Ectodermal cell (in vitro differentiated cells): ENCODE measurements around the gene CA10.

ENCODE experiments used
- H3K27ac ChIP-seq: 2 replicates; pipeline ENCODE4 v1.7.0; 2013; ENCODE audit warnings: mild to moderate bottlenecking, low read depth, low read length; ENCODE audit not compliant: insufficient read depth, poor library complexity, severe bottlenecking
- H3K27me3 ChIP-seq: 2 replicates; pipeline ENCODE4 v1.7.0; 2013; ENCODE audit warnings: mild to moderate bottlenecking, low read length; ENCODE audit not compliant: insufficient read depth, control insufficient read depth, poor library complexity, severe bottlenecking
- H3K36me3 ChIP-seq: one replicate; pipeline ENCODE4 v1.7.0; 2013; ENCODE audit warnings: low read length; ENCODE audit not compliant: control insufficient read depth, insufficient read depth
- H3K4me1 ChIP-seq: one replicate; pipeline ENCODE4 v1.7.0; 2013; ENCODE audit warnings: low read length; ENCODE audit not compliant: control insufficient read depth, insufficient read depth
- H3K4me3 ChIP-seq: 2 replicates; pipeline ENCODE4 v1.7.0; 2013; ENCODE audit warnings: low read depth, low read length, control low read depth; ENCODE audit not compliant: insufficient read depth
- H3K9me3 ChIP-seq: 2 replicates; pipeline ENCODE4 v1.7.0; 2013; ENCODE audit warnings: mild to moderate bottlenecking, low read length, moderate library complexity; ENCODE audit not compliant: control insufficient read depth
- WGBS, 2 experiments: methylation state at CpG; one replicate each; pipeline ENCODE4 v1.1.7; 2013; ENCODE audit warnings: missing lambda C conversion rate in 2 of 2; 5-methylcytosine and 5-hydroxymethylcytosine counted together

CA10 gene

DNA sequence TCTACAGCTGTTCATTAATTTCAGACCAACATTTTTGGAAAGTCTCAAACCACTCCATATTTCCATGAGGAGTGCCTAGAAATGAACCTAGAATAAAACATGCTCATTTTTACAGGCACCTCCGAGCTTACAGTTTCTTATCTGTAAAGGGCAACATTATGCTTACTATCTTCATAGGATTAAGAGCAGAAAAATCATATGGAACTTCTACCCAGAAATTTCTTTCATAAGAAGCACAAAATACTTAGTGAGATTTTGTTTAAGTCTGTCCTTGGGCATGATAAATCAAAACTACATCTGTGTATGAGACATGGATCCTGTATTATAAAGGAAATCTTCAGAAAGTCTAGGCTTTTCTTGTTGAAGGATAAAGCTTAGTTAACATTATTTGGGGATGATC, 187.4 kb downstream of the CA10 start:
- Histone ChIP-seq H3K27ac (no peak overlapping the region), H3K36me3 (no peaks in the 10 kb centered on the region), H3K4me1 (no peaks in the 10 kb centered on the region), H3K9me3 (peaks cover 4% of the 10 kb centered on the region), H3K4me3 (no peak overlapping the region), H3K27me3 (no peaks in the 10 kb centered on the region)
- WGBS, 2 experiments, result 82% methylated on average over 1 of the region's 1 CpG; no CpG with 5 or more reads in 1 of the 2 experiments

DNA sequence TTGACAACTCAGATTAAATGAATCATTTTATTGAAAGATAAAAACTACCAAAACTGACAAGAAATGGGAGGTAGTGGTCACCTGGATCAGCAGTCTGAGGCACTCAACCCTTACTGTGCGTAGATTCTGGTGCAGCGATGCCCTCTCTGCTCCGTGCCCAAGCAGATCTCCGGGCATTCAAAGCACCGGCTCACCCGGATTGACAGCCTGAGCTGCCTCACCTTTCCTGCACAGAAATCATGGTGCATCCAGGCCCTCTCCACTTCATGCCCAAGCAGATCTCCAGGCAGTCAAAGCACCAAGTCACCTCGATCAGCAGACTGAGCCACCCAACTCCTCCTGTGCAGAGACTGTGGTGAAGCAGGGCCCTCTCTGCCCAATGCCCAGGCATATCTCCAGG, 196.8 kb downstream of the CA10 start:
- Histone ChIP-seq H3K9me3 (peaks cover 2% of the 10 kb centered on the region), H3K4me3 (no peak overlapping the region), H3K36me3 (no peaks in the 10 kb centered on the region), H3K27me3 (no peaks in the 10 kb centered on the region), H3K4me1 (no peaks in the 10 kb centered on the region), H3K27ac (no peak overlapping the region)
- 91 to 92% methylated on average over 7 of the region's 7 CpGs for WGBS, 2 experiments

DNA sequence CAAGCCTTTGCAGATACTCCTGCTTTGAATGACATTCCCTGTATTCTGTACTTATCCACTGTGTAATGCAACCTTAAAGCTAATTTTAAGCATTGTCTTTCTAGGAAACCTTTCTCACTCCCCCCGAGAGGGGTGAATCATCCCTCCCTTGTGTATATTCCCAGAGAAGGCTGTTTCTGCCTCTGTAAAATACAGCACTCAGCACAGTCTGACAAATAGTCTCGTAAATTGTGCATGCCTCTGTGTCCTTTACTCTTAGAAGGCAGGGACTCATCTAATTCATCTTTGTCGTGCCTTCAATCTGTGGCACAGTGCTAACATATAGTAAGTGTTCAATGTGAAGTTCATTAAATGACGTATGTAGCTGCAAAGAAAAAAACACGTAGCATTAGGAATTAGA, 200.7 kb downstream of the CA10 start:
- H3K27me3 ChIP-seq, result no peaks in the 10 kb centered on the region
- peaks cover 2% of the 10 kb centered on the region for H3K9me3 ChIP-seq
- no peak overlapping the region for H3K4me3 ChIP-seq
- no peaks in the 10 kb centered on the region for H3K4me1 ChIP-seq
- H3K36me3 ChIP-seq, result no peaks in the 10 kb centered on the region
- 86 to 87% methylated on average over 5 of the region's 5 CpGs for WGBS, 2 experiments
- no peak overlapping the region for H3K27ac ChIP-seq

DNA sequence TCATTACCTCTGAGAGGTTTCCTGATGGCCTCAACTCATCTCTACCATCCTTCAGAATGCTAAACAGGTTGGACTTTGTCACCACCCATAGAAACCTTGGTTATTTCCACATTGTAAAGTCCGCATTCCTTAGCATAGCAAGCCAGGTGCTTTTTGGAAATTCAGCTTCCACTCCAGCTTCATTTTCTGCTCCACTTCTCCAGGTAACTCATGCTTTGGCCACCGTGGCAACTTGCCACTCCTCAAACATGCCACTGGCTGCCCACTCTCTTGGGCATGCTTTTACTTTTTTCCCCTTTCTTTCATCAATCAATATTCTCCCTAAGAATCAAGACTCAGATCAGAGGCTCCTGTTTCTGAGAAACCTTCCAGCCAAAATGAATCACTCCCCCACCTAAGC, 203.3 kb downstream of the CA10 start:
- Histone ChIP-seq H3K36me3 (no peaks in the 10 kb centered on the region), H3K27me3 (no peaks in the 10 kb centered on the region), H3K9me3 (peaks cover 2% of the 10 kb centered on the region), H3K4me1 (no peaks in the 10 kb centered on the region), H3K4me3 (no peak overlapping the region), H3K27ac (no peak overlapping the region)
- 69 to 73% methylated on average over 2 of the region's 2 CpGs for WGBS, 2 experiments

DNA sequence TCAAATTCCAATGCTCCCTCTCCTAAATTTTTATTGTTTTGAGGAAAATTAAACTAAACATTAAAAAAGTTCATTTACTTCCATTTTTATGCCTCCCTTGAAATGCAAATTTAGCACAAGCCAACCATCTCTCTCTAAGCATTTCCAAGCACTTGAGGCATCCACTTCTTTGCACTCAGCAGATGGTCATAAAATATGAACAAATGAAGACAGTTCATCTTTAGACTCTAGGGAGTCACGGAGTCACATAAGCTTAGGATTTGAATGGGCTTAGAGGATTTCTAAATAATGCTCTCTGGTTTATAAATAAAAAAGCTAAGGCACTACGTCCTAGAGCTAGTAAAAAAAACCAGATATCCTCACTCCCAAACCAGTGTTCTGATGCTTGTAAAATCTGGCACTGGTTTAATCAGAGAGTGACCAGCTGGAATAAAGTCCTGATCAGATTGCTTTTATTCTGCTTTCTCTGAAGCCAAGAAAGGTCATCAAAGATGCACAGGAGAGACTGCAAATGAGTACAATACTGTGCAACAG, 204.2 kb downstream of the CA10 start:
- Histone ChIP-seq H3K4me3 (no peak overlapping the region), H3K27me3 (no peaks in the 10 kb centered on the region), H3K36me3 (no peaks in the 10 kb centered on the region), H3K27ac (no peak overlapping the region), H3K9me3 (peaks cover 2% of the 10 kb centered on the region), H3K4me1 (no peaks in the 10 kb centered on the region)
- 0 to 41% methylated on average over 1 to 2 of the region's 2 CpGs for WGBS, 2 experiments

DNA sequence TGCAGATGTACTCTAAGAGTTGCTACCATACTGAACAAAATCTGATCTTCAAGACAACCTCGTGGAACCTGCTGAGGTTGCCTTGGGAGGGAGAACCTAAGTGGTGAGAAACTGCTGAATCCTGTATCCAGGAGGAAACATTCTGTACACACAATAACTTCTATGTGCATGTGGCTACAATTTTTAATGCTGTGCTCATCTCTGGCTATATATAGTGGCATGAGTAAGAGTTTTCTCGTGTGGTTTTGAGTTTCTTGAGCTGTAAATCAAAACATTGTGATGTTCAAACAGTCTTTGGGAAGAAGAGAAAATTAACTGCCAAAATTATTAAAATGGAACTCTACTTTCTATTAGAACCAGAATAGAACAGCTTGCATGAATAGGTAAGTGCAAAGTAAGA, 206.8 kb downstream of the CA10 start:
- Histone ChIP-seq H3K27me3 (no peaks in the 10 kb centered on the region), H3K4me3 (no peak overlapping the region), H3K4me1 (no peaks in the 10 kb centered on the region), H3K27ac (no peak overlapping the region), H3K36me3 (no peaks in the 10 kb centered on the region), H3K9me3 (no peaks in the 10 kb centered on the region)
- whole genome bisulfite sequencing, 2 experiments, result 29 to 33% methylated on average over 2 of the region's 2 CpGs

DNA sequence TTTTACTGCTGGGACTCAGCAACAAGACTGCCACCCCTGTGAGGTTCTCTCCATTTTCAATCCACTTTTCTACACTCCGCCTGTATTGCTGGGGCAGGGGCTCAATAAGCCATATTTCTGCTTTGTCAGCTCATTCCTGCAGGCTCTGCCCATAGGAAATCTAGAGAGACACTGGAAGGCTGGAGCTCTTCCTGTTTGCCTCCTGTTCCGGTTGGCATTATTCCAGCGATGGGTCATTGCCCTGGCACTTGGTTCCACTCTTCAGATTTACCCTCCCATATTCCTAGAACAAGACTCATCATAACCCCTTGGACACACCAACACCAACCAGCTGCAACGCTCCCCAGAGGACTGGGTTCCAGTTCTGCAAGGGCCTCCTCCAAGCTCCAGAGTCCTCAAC, 210.4 kb downstream of the CA10 start:
- H3K27me3 ChIP-seq, result no peaks in the 10 kb centered on the region
- H3K4me3 ChIP-seq, result no peak overlapping the region
- 84 to 86% methylated on average over 4 of the region's 4 CpGs for WGBS, 2 experiments

DNA sequence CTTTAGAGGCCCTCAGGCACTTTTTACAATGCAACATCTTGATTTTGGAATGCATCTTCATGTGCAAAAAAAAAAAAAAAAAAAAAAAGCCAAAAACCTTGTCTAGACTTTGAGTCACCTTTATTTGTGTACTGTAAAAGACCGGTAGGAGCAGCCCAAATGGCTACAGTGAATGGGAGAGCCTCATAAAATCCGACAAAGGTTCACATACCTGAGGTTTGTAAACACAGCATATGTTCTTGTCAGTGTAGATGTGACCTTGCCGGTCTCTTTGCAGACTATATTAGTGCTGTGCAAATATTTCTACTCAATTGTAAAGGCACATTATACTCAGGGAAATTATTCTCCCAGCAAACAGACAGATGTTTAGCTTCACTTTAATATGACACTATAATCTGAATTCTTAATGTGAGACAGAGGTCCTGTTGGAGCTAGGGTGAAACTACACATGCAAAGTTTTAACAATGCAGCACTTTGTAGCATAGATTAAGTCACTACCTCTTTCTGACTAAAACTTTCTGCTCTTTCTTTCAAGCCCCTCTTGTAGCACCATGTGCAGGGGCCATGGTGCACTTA, 211.3 kb downstream of the CA10 start:
- Histone ChIP-seq H3K27ac (no peak overlapping the region), H3K4me1 (no peaks in the 10 kb centered on the region), H3K36me3 (no peaks in the 10 kb centered on the region), H3K4me3 (no peak overlapping the region), H3K27me3 (no peaks in the 10 kb centered on the region), H3K9me3 (peaks cover 2% of the 10 kb centered on the region)
- 72 to 79% methylated on average over 2 to 3 of the region's 3 CpGs for WGBS, 2 experiments

More for the DNA sequence above, 210.4 kb downstream of the CA10 start:
- H3K27ac ChIP-seq, result no peak overlapping the region
- H3K4me1 ChIP-seq, result no peaks in the 10 kb centered on the region
- H3K36me3 ChIP-seq, result no peaks in the 10 kb centered on the region
- H3K9me3 ChIP-seq, result peaks cover 2% of the 10 kb centered on the region

DNA sequence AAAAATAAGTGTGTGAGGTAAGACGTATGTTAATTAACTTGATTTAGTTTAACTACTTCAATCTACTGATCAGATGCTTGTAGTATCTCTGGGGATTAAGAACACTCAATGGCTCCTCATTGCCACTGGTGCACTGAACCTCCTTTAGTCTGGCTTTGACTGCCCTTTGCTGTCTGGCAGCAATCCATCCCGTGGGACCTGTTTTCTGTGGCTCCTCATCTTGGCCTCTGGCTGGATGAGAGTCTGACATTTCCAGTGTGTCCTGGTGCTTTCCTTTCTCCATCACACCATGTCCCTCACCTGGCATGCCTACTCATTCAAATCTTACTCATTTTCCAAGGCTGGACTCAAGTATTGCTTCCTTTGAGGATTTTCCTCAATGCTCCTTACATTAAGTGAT, 212.2 kb downstream of the CA10 start:
- no peaks in the 10 kb centered on the region for H3K36me3 ChIP-seq
- no peak overlapping the region for H3K27ac ChIP-seq
- no peak overlapping the region for H3K4me3 ChIP-seq
- H3K9me3 ChIP-seq, result peaks cover 2% of the 10 kb centered on the region
- H3K4me1 ChIP-seq, result no peaks in the 10 kb centered on the region
- H3K27me3 ChIP-seq, result no peaks in the 10 kb centered on the region
- 88 to 90% methylated on average over 2 of the region's 2 CpGs for WGBS, 2 experiments

DNA sequence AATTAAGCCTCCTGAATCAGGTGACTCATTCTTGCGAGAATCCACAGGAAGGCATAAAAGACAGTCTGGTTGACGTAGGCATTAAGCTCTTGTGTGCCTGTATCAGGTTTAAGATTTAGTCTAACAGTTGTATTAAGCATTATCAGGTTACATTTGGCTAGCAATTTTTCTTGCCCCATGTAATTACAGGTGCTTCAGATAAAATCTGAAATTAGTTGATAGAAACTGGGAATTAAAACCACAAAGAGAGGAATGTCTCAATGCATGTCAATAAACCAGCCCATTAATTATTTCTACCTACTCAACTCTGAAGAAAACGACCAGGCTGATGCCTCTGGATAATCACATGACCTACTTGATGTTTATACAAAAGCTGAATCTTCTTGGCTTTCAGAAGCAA, 217.2 kb downstream of the CA10 start:
- Histone ChIP-seq H3K9me3 (peaks cover 2% of the 10 kb centered on the region), H3K4me3 (no peak overlapping the region), H3K27me3 (no peaks in the 10 kb centered on the region), H3K4me1 (no peaks in the 10 kb centered on the region), H3K36me3 (no peaks in the 10 kb centered on the region), H3K27ac (no peak overlapping the region)
- WGBS, 2 experiments, result 67 to 68% methylated on average over 3 of the region's 3 CpGs

DNA sequence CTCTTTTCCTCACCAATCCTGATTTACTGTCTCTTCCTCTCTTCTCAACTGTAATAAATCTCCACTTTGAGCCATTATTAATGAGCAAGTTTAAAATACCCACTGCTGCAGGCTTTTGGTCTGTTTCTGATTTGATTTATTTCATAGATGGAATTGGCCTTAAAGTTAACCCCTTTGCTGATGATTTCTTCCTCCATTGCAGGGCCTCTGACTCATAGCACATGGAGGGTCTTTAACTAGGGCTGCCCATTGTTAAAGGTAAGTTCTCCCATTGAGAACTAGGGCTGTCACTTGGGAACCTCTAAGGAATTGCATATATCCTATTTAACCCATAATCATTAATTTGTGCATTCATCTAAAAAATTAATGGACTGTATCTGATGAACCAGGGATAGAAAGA, 221.2 kb downstream of the CA10 start:
- Histone ChIP-seq H3K27me3 (no peaks in the 10 kb centered on the region), H3K4me1 (no peaks in the 10 kb centered on the region), H3K4me3 (no peak overlapping the region), H3K9me3 (no peaks in the 10 kb centered on the region), H3K27ac (no peak overlapping the region), H3K36me3 (no peaks in the 10 kb centered on the region)
